H9 (cell line): ENCODE results near the gene ATL1. TPM values are rescaled to one million over a fixed set of nuclear protein-coding genes. Genes with fewer than 3 reads are reported as not detected.

Experiments used
- DNase-seq: peaks from one replicate; pipeline ENCODE4 v3.0.0-alpha.2; 2017
- H2AFZ ChIP-seq: one replicate; pipeline ENCODE4 v1.6.1; 2013; ENCODE audit warnings: mild to moderate bottlenecking, low read length, control low read depth, moderate library complexity
- H2AK5ac ChIP-seq: 2 replicates; pipeline ENCODE4 v1.6.1; 2013; ENCODE audit warnings: low read length, control low read depth, mixed read lengths; ENCODE audit not compliant: insufficient read length
- H2BK120ac ChIP-seq: one replicate; pipeline ENCODE4 v1.6.1; 2013; ENCODE audit warnings: low read depth, mild to moderate bottlenecking, low read length, control low read depth, inconsistent platforms; ENCODE audit not compliant: poor library complexity, severe bottlenecking
- H2BK12ac ChIP-seq: 2 replicates; pipeline ENCODE4 v1.6.1; 2013; ENCODE audit warnings: low read length, control low read depth, mixed read lengths, low read depth; ENCODE audit not compliant: insufficient read length
- H2BK15ac ChIP-seq: 2 replicates; pipeline ENCODE4 v1.6.1; 2013; ENCODE audit warnings: low read depth, low read length, control low read depth
- H2BK20ac ChIP-seq: one replicate; pipeline ENCODE4 v1.6.1; 2013; ENCODE audit warnings: low read depth, mild to moderate bottlenecking, low read length, control low read depth, inconsistent platforms; ENCODE audit not compliant: poor library complexity, severe bottlenecking
- H2BK5ac ChIP-seq: 2 replicates; pipeline ENCODE4 v1.6.1; 2013; ENCODE audit warnings: low read length, control low read depth, mixed read lengths; ENCODE audit not compliant: insufficient read length
- H3K14ac ChIP-seq: 2 replicates; pipeline ENCODE4 v1.6.1; 2013; ENCODE audit warnings: low read length, control low read depth; ENCODE audit not compliant: insufficient read depth
- H3K18ac ChIP-seq: 2 replicates; pipeline ENCODE4 v1.6.1; 2013; ENCODE audit warnings: low read depth, mild to moderate bottlenecking, mixed read lengths, low read length, control low read depth; ENCODE audit not compliant: insufficient read length
- H3K23ac ChIP-seq: 2 replicates; pipeline ENCODE4 v1.6.1; 2013; ENCODE audit warnings: low read length, control low read depth, mixed read lengths, low read depth; ENCODE audit not compliant: insufficient read length
- H3K23me2 ChIP-seq: 2 replicates; pipeline ENCODE4 v1.6.1; 2013; ENCODE audit warnings: low read depth, mild to moderate bottlenecking, mixed read lengths, low read length, control low read depth; ENCODE audit not compliant: insufficient read length, poor library complexity, severe bottlenecking
- H3K27ac ChIP-seq: 2 replicates; pipeline ENCODE4 v1.5.1; 2013; ENCODE audit warnings: low read length, control low read depth, mixed read lengths, low read depth; ENCODE audit not compliant: insufficient read length
- H3K27me3 ChIP-seq: 2 replicates; pipeline ENCODE4 v1.6.1; 2013; ENCODE audit warnings: low read length, control low read depth, inconsistent platforms; ENCODE audit not compliant: insufficient read depth
- H3K4ac ChIP-seq: 2 replicates; pipeline ENCODE4 v1.6.1; 2013; ENCODE audit warnings: low read depth, mild to moderate bottlenecking, control low read depth, inconsistent platforms, low read length, moderate library complexity
- H3K4me1 ChIP-seq: 2 replicates; pipeline ENCODE4 v1.6.1; 2013; ENCODE audit warnings: low read length, control low read depth, inconsistent platforms; ENCODE audit not compliant: insufficient read depth
- H3K4me2 ChIP-seq: 2 replicates; pipeline ENCODE4 v1.6.1; 2013; ENCODE audit warnings: low read length, control low read depth, mixed read lengths; ENCODE audit not compliant: insufficient read length, insufficient read depth
- H3K56ac ChIP-seq: 2 replicates; pipeline ENCODE4 v1.6.1; 2013; ENCODE audit warnings: low read depth, mild to moderate bottlenecking, mixed read lengths, low read length, control low read depth; ENCODE audit not compliant: insufficient read length
- H3K79me1 ChIP-seq: 2 replicates; pipeline ENCODE4 v1.6.1; 2013; ENCODE audit warnings: low read depth, mild to moderate bottlenecking, moderate library complexity, low read length, control low read depth, inconsistent platforms; ENCODE audit not compliant: insufficient read depth, poor library complexity, severe bottlenecking
- H3K79me2 ChIP-seq: 2 replicates; pipeline ENCODE4 v1.6.1; 2013; ENCODE audit warnings: low read length, control low read depth, inconsistent platforms; ENCODE audit not compliant: insufficient read depth
- H3K9ac ChIP-seq: 2 replicates; pipeline ENCODE4 v1.6.1; 2013; ENCODE audit warnings: low read length, control low read depth, mixed read lengths; ENCODE audit not compliant: insufficient read length; ENCODE audit errors: extremely low read depth
- H3K9me3 ChIP-seq: one replicate; pipeline ENCODE4 v1.6.1; 2013; ENCODE audit warnings: low read depth, low read length, inconsistent platforms; ENCODE audit not compliant: control insufficient read depth
- H3T11ph ChIP-seq: one replicate; pipeline ENCODE4 v1.6.1; 2013; ENCODE audit warnings: mild to moderate bottlenecking, low read length, control low read depth, inconsistent platforms
- H4K20me1 ChIP-seq: one replicate; pipeline ENCODE4 v1.6.1; 2013; ENCODE audit not compliant: control insufficient read depth, insufficient read length, insufficient read depth
- H4K5ac ChIP-seq: 2 replicates; pipeline ENCODE4 v1.6.1; 2013; ENCODE audit warnings: low read depth, mild to moderate bottlenecking, mixed read lengths, low read length, control low read depth; ENCODE audit not compliant: insufficient read length
- H4K8ac ChIP-seq: replicated peaks from 2 replicates; pipeline ENCODE4 v1.6.1; 2013; ENCODE audit warnings: low read length, control low read depth, mixed read lengths, low read depth; ENCODE audit not compliant: insufficient read length
- H4K91ac ChIP-seq: 2 replicates; pipeline ENCODE4 v1.6.1; 2013; ENCODE audit warnings: low read depth, mild to moderate bottlenecking, moderate library complexity, mixed read lengths, low read length, control low read depth; ENCODE audit not compliant: insufficient read length
- H3K27ac Mint-ChIP-seq, 3 experiments: 2 replicates in 2 of 3; 3 replicates in 1 of 3; pipeline ENCODE4 v1.8.0; 2020 to 2021; ENCODE audit warnings: mixed read lengths in 3 of 3, mild to moderate bottlenecking in 1 of 3, moderate library complexity in 1 of 3
- H3K27me3 Mint-ChIP-seq: 2 replicates; pipeline ENCODE4 v1.8.0; 2021; ENCODE audit warnings: low read depth, mild to moderate bottlenecking, moderate library complexity, mixed read lengths
- H3K36me3 Mint-ChIP-seq, 3 experiments: 2 replicates in 2 of 3; 3 replicates in 1 of 3; pipeline ENCODE4 v1.8.0; 2020 to 2021; ENCODE audit warnings: low read depth in 3 of 3, mixed read lengths in 3 of 3; ENCODE audit not compliant: insufficient read depth in 1 of 3
- H3K4me1 Mint-ChIP-seq, 2 experiments: 2 replicates each; pipeline ENCODE4 v1.8.0; 2020; ENCODE audit warnings: mixed read lengths in 2 of 2
- H3K4me3 Mint-ChIP-seq, 2 experiments: 2 replicates in 1 of 2; 3 replicates in 1 of 2; pipeline ENCODE4 v1.8.0; 2020 to 2021; ENCODE audit warnings: mild to moderate bottlenecking in 2 of 2, mixed read lengths in 2 of 2, moderate library complexity in 1 of 2
- H3K9me3 Mint-ChIP-seq, 2 experiments: 2 replicates in 1 of 2; 3 replicates in 1 of 2; pipeline ENCODE4 v1.8.0; 2020; ENCODE audit warnings: mild to moderate bottlenecking in 2 of 2, mixed read lengths in 2 of 2, moderate library complexity in 1 of 2
- CTCF ChIP-seq: fragments of 200-600 bp; sonication (generic); conservative IDR thresholded peaks from 3 replicates; pipeline ENCODE4 v1.8.0; 2021; ENCODE audit warnings: antibody characterized with exemption, mild to moderate bottlenecking
- total RNA-seq: library from RNA; stranded (reverse); gene quantifications from 2 replicates; pipeline ENCODE4 v1.2.1, GENCODE V29; 2021

Gene ATL1
- total RNA-seq, 1 experiment from 2014 or later: 3.0 TPM

DNA sequence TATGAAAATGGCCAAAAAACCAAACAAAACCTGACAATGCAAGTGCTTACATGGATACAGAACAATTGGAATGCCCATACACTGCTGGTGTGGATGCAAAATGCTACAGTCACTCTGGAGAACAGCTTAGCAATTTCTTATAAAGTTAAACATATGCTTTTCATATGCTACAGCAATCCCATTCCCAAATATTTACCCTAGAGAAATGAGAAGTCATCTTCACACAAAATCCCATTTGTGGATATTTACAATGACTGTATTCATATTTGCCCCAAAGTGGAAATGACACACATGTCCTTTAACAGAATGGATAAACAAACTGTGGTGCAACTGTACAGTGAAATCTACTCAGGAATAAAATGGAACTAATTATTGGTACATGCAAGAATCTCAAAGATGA, 87.8 kb downstream of the ATL1 start:
- peak overlapping the region in 1 of 3 experiments; percentile 74; a peak in 1 of 7 replicates for H3K27ac Mint-ChIP-seq
- no peak overlapping the region for H3K4me3 Mint-ChIP-seq
- H4K8ac ChIP-seq: no peak overlapping the region
- no peak overlapping the region for H2AFZ ChIP-seq
- H2BK5ac ChIP-seq: no peak overlapping the region
- no peak overlapping the region for H3K23ac ChIP-seq
- H3K79me1 ChIP-seq: peaks cover 7% of the 10 kb centered on the region
- no peaks in the 10 kb centered on the region for H4K20me1 ChIP-seq
- H3K4me1 ChIP-seq: no peaks in the 10 kb centered on the region; the same call in 1 of the 2 replicates
- H3K56ac ChIP-seq: no peak overlapping the region
- no peak overlapping the region for H3T11ph ChIP-seq
- no peak overlapping the region for H3K4ac ChIP-seq
- H3K18ac ChIP-seq: no peak overlapping the region
- H3K27ac ChIP-seq: no peak overlapping the region
- H3K4me2 ChIP-seq: no peak overlapping the region
- no peaks in the 10 kb centered on the region for H3K27me3 Mint-ChIP-seq
- H3K9me3 Mint-ChIP-seq: no peaks in the 10 kb centered on the region
- no peak overlapping the region for H2BK120ac ChIP-seq
- no peak overlapping the region for H4K5ac ChIP-seq
- no peak overlapping the region for H2BK15ac ChIP-seq
- H3K36me3 Mint-ChIP-seq: peaks cover 3 to 28% (median 23%) of the 10 kb centered on the region in 3 experiments; a peak in 5 of 7 replicates
- no peak for TF ChIP-seq CTCF
- H3K9me3 ChIP-seq: no peaks in the 10 kb centered on the region
- H4K91ac ChIP-seq: no peak overlapping the region
- peaks cover 0 to 19% of the 10 kb centered on the region in 2 experiments; a peak in 2 of 4 replicates for H3K4me1 Mint-ChIP-seq
- H3K14ac ChIP-seq: no peak overlapping the region
- H2BK12ac ChIP-seq: no peak overlapping the region
- no peak for DNase-seq
- H3K27me3 ChIP-seq: no peaks in the 10 kb centered on the region
- H3K23me2 ChIP-seq: no peaks in the 10 kb centered on the region
- no peak overlapping the region for H3K9ac ChIP-seq
- peaks cover 17% of the 10 kb centered on the region; the same call in 1 of the 2 replicates for H3K79me2 ChIP-seq
- no peak overlapping the region for H2BK20ac ChIP-seq
- no peak overlapping the region for H2AK5ac ChIP-seq
